SK-N-SH (cell line): ENCODE measurements around the gene RBM42. TPM values are rescaled to one million over a fixed set of nuclear protein-coding genes. Genes with fewer than 3 reads are reported as not detected.

Experiments
- CTCF ChIA-PET: fragments of 300-600, 350-600 bp; formaldehyde crosslinking; extraction: SDS; loops from one replicate; lab custom pipeline; 2021; lab: Yijun Ruan, JAX
- POLR2A ChIA-PET: fragments of 350-600 bp; sonication (Branson Sonifier 250); formaldehyde crosslinking; extraction: SDS; loops from one replicate; lab custom pipeline; 2020; ENCODE audit warnings: antibody characterized with exemption, inconsistent platforms; lab: Yijun Ruan, JAX
- DNase-seq: peaks from one replicate; pipeline ENCODE4 v3.0.0; 2012
- H2AFZ ChIP-seq: fragments of 200-600 bp; sonication (generic); 2 replicates; pipeline ENCODE4 v1.8.1; 2016; ENCODE audit warnings: antibody characterized with exemption, mild to moderate bottlenecking, low read depth
- H3F3A ChIP-seq: fragments of 200-600 bp; sonication (generic); replicated peaks from 2 replicates; pipeline ENCODE3; 2016; ENCODE audit warnings: antibody characterized with exemption, mild to moderate bottlenecking; ENCODE audit not compliant: insufficient read depth
- H3K27ac ChIP-seq, 2 experiments: fragments of 200-500 bp in 1 of 2; fragments of 200-600 bp in 1 of 2; sonication (Bioruptor generic) in 1 of 2; sonication (generic), shearing (Covaris generic) in 1 of 2; 2 replicates each; pipeline versions ENCODE4 v1.5.1 to v1.6.1; 2014 to 2016; ENCODE audit warnings: low read depth in 2 of 2, inconsistent platforms in 1 of 2, low read length in 1 of 2, mild to moderate bottlenecking in 1 of 2, mixed read lengths in 1 of 2
- H3K27me3 ChIP-seq: fragments of 200-600 bp; sonication (generic), shearing (Covaris generic); 2 replicates; pipeline ENCODE4 v1.6.1; 2016; ENCODE audit warnings: mixed run types; ENCODE audit not compliant: insufficient read depth
- H3K36me3 ChIP-seq, 2 experiments: fragments of 200-500 bp in 1 of 2; fragments of 200-600 bp in 1 of 2; sonication (Bioruptor generic) in 1 of 2; sonication (generic) in 1 of 2; replicated peaks in 1 of 2; 2 replicates each; pipeline versions ENCODE3 to v1.5.1; 2014 to 2016; ENCODE audit warnings: low read length in 1 of 2, mild to moderate bottlenecking in 1 of 2; ENCODE audit not compliant: insufficient read depth in 2 of 2, control insufficient read depth in 1 of 2
- H3K4me1 ChIP-seq, 2 experiments: fragments of 200-500 bp in 1 of 2; fragments of 200-600 bp in 1 of 2; sonication (Bioruptor generic) in 1 of 2; sonication (generic), shearing (Covaris generic) in 1 of 2; 2 replicates each; pipeline versions ENCODE4 v1.5.1 to v1.6.1; 2014 to 2016; ENCODE audit warnings: low read depth in 1 of 2, low read length in 1 of 2, mixed run types in 1 of 2; ENCODE audit not compliant: insufficient read depth in 2 of 2, control insufficient read depth in 1 of 2
- H3K4me2 ChIP-seq: fragments of 200-600 bp; sonication (generic), shearing (Covaris generic); 2 replicates; pipeline ENCODE4 v1.6.1; 2017; ENCODE audit warnings: mixed run types
- H3K4me3 ChIP-seq, 2 experiments: fragments of 200-500 bp in 1 of 2; fragments of 200-600 bp in 1 of 2; sonication (Bioruptor generic) in 1 of 2; sonication (generic), shearing (Covaris generic) in 1 of 2; 2 replicates each; pipeline versions ENCODE4 v1.5.1 to v1.8.1; 2014 to 2016; ENCODE audit warnings: low read depth in 2 of 2, inconsistent platforms in 1 of 2, low read length in 1 of 2, mild to moderate bottlenecking in 1 of 2, mixed read lengths in 1 of 2, moderate library complexity in 1 of 2
- H3K79me2 ChIP-seq: fragments of 200-600 bp; sonication (generic); 2 replicates; pipeline ENCODE4 v1.8.1; 2017; ENCODE audit warnings: mild to moderate bottlenecking; ENCODE audit not compliant: insufficient read depth
- H3K9ac ChIP-seq: fragments of 200-600 bp; sonication (generic); 2 replicates; pipeline ENCODE4 v1.6.1; 2017; ENCODE audit warnings: mixed run types
- H3K9me2 ChIP-seq: fragments of 200-600 bp; sonication (generic); 2 replicates; pipeline ENCODE4 v1.6.1; 2017; ENCODE audit warnings: mixed run types
- H3K9me3 ChIP-seq: fragments of 200-600 bp; sonication (generic); 2 replicates; pipeline ENCODE4 v1.6.1; 2017; ENCODE audit warnings: mixed run types, mild to moderate bottlenecking, moderate library complexity
- H4K20me1 ChIP-seq: fragments of 200-600 bp; sonication (generic); 2 replicates; pipeline ENCODE4 v1.6.1; 2017; ENCODE audit warnings: mild to moderate bottlenecking, mixed run types; ENCODE audit not compliant: insufficient read depth
- EZH2phosphoT487 ChIP-seq: fragments of 200-600 bp; sonication (generic); IDR thresholded peaks from 2 replicates; pipeline ENCODE4 v1.6.1; 2017; ENCODE audit warnings: low read depth, mixed run types, mild to moderate bottlenecking, antibody characterized with exemption, moderate library complexity, borderline replicate concordance
- GATA2 ChIP-seq: sonication (generic); formaldehyde crosslinking; IDR thresholded peaks from 2 replicates; pipeline ENCODE4 v1.5.0; 2020; ENCODE audit warnings: mild to moderate bottlenecking, missing genetic modification reagents
- JUND ChIP-seq: IDR thresholded peaks from 2 replicates; pipeline ENCODE4 v1.4.0; 2012
- MEF2A ChIP-seq: IDR thresholded peaks from 2 replicates; pipeline ENCODE4 v1.4.0; 2012; ENCODE audit warnings: low read depth, borderline replicate concordance
- MXI1 ChIP-seq: IDR thresholded peaks from 2 replicates; pipeline ENCODE4 v1.6.1; 2012; ENCODE audit warnings: mild to moderate bottlenecking, low read depth, low read length, improper control_type of control experiment
- NFIC ChIP-seq: IDR thresholded peaks from 2 replicates; pipeline ENCODE4 v1.4.0; 2012; ENCODE audit warnings: borderline replicate concordance
- POLR2AphosphoS5 ChIP-seq: IDR thresholded peaks from 2 replicates; pipeline ENCODE4 v1.6.1; 2012; ENCODE audit warnings: low read depth, low read length
- RAD21 ChIP-seq: IDR thresholded peaks from 2 replicates; pipeline ENCODE4 v1.6.1; 2012; ENCODE audit warnings: mild to moderate bottlenecking, low read length
- TEAD4 ChIP-seq: IDR thresholded peaks from 2 replicates; pipeline ENCODE4 v1.4.0; 2012; ENCODE audit warnings: mild to moderate bottlenecking, borderline replicate concordance; ENCODE audit not compliant: insufficient read depth
- WGBS: methylation state at CpG from one replicate; pipeline ENCODE4 v1.1.6; 2017; ENCODE audit warnings: low lambda C conversion rate; 5-methylcytosine and 5-hydroxymethylcytosine counted together
- polyA plus RNA-seq, 3 experiments: library from polyadenylated mRNA; depleted of rRNA; stranded (reverse); fragments of >200 nt; gene quantifications; 2 replicates each; pipeline ENCODE4 v1.2.3, GENCODE V29; 2012
- TF ChIP-seq, protein P1 (sequence below): IDR thresholded peaks from 2 replicates; pipeline ENCODE4 v1.6.1; 2012; ENCODE audit warnings: mild to moderate bottlenecking, low read depth, low read length, moderate library complexity
- TF ChIP-seq, protein P2 (sequence below): IDR thresholded peaks from 2 replicates; pipeline ENCODE4 v1.4.0; 2012; ENCODE audit warnings: low read depth, borderline replicate concordance
- TF ChIP-seq, protein P3 (sequence below): fragments of 150-350 bp; IDR thresholded peaks from 2 replicates; pipeline ENCODE4 v1.6.1; 2017; ENCODE audit warnings: antibody characterized with exemption, low read length, low read depth, borderline replicate concordance
- TF ChIP-seq, protein P4 (sequence below): fragments of 200-600 bp; sonication (generic); IDR thresholded peaks from 2 replicates; pipeline ENCODE4 v1.6.1; 2017; ENCODE audit warnings: antibody characterized with exemption, mild to moderate bottlenecking, moderate library complexity
- TF ChIP-seq, protein P5 (sequence below): IDR thresholded peaks from 2 replicates; pipeline ENCODE4 v1.4.0; 2012; ENCODE audit warnings: low read depth, borderline replicate concordance
- TF ChIP-seq, protein P6 (sequence below): IDR thresholded peaks from 2 replicates; pipeline ENCODE4; 2012

Gene RBM42
- polyA plus RNA-seq, 1 of the 3 experiments (the other 2 are of a cell fraction) = 69.9 TPM

DNA sequence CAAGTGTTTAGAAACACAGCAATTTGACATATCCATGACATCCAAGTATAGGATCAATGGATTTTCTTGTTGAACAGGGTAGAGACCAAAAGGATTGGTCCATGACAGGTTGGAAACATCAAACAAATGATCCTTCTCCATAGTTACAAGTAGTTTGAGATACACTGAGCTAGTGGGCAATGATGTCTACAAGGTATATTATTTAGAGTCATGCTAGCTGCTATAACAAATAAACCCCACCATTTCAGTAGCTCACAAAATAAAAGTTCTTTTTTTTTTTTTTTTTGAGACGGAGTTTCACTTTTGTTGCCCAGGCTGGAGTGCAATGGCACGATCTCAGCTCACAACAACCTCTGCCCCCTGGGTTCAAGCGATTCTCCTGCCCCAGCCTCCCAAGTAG, 21.2 kb upstream of the RBM42 start:
- no peaks in the 10 kb centered on the region for H3K79me2 ChIP-seq
- H3K4me3 ChIP-seq = no peak overlapping the region
- TF ChIP-seq JUND = no peak
- TF ChIP-seq, protein P1, sequence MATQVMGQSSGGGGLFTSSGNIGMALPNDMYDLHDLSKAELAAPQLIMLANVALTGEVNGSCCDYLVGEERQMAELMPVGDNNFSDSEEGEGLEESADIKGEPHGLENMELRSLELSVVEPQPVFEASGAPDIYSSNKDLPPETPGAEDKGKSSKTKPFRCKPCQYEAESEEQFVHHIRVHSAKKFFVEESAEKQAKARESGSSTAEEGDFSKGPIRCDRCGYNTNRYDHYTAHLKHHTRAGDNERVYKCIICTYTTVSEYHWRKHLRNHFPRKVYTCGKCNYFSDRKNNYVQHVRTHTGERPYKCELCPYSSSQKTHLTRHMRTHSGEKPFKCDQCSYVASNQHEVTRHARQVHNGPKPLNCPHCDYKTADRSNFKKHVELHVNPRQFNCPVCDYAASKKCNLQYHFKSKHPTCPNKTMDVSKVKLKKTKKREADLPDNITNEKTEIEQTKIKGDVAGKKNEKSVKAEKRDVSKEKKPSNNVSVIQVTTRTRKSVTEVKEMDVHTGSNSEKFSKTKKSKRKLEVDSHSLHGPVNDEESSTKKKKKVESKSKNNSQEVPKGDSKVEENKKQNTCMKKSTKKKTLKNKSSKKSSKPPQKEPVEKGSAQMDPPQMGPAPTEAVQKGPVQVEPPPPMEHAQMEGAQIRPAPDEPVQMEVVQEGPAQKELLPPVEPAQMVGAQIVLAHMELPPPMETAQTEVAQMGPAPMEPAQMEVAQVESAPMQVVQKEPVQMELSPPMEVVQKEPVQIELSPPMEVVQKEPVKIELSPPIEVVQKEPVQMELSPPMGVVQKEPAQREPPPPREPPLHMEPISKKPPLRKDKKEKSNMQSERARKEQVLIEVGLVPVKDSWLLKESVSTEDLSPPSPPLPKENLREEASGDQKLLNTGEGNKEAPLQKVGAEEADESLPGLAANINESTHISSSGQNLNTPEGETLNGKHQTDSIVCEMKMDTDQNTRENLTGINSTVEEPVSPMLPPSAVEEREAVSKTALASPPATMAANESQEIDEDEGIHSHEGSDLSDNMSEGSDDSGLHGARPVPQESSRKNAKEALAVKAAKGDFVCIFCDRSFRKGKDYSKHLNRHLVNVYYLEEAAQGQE = no peak
- no peak for TF ChIP-seq MXI1
- TF ChIP-seq, protein P2, sequence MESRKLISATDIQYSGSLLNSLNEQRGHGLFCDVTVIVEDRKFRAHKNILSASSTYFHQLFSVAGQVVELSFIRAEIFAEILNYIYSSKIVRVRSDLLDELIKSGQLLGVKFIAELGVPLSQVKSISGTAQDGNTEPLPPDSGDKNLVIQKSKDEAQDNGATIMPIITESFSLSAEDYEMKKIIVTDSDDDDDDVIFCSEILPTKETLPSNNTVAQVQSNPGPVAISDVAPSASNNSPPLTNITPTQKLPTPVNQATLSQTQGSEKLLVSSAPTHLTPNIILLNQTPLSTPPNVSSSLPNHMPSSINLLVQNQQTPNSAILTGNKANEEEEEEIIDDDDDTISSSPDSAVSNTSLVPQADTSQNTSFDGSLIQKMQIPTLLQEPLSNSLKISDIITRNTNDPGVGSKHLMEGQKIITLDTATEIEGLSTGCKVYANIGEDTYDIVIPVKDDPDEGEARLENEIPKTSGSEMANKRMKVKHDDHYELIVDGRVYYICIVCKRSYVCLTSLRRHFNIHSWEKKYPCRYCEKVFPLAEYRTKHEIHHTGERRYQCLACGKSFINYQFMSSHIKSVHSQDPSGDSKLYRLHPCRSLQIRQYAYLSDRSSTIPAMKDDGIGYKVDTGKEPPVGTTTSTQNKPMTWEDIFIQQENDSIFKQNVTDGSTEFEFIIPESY = no peak
- TF ChIP-seq TEAD4 = no peak
- TF ChIP-seq, protein P3, sequence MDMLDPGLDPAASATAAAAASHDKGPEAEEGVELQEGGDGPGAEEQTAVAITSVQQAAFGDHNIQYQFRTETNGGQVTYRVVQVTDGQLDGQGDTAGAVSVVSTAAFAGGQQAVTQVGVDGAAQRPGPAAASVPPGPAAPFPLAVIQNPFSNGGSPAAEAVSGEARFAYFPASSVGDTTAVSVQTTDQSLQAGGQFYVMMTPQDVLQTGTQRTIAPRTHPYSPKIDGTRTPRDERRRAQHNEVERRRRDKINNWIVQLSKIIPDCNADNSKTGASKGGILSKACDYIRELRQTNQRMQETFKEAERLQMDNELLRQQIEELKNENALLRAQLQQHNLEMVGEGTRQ = no peak
- no peak for TF ChIP-seq RAD21
- TF ChIP-seq GATA2 (CRISPR knock-in tag) = no peak
- TF ChIP-seq, all 33 proteins: peak for 0
- H3K27me3 ChIP-seq = peaks cover 8% of the 10 kb centered on the region; the same call in 1 of the 2 replicates
- DNase-seq = no peak
- ChIA-PET POLR2A (no interaction called here), CTCF (interaction anchor here (1.1 to 2.1 kb wide), 3 partner anchors 52 to 97 kb away, joined by 3 to 5 read pairs (median 5); no protein-coding TSS in a partner anchor)
- H4K20me1 ChIP-seq = no peaks in the 10 kb centered on the region
- H3K4me1 ChIP-seq = peaks cover 0 to 4% of the 10 kb centered on the region in 2 experiments; a peak in 1 of 4 replicates
- no peak overlapping the region for H3K4me2 ChIP-seq
- no peaks in the 10 kb centered on the region for H3K36me3 ChIP-seq
- 0 out of 2 replicates have a peak, but pooled peaks cover 4% of the 10 kb centered on the region for H3K9me3 ChIP-seq
- no peaks in the 10 kb centered on the region for H3K9me2 ChIP-seq
- WGBS = 13% methylated on average over 3 of the region's 3 CpGs
- no peaks in the 10 kb centered on the region for H3F3A ChIP-seq
- no peak overlapping the region for H3K9ac ChIP-seq
- no peak overlapping the region for H3K27ac ChIP-seq
- H2AFZ ChIP-seq = no peak overlapping the region

DNA sequence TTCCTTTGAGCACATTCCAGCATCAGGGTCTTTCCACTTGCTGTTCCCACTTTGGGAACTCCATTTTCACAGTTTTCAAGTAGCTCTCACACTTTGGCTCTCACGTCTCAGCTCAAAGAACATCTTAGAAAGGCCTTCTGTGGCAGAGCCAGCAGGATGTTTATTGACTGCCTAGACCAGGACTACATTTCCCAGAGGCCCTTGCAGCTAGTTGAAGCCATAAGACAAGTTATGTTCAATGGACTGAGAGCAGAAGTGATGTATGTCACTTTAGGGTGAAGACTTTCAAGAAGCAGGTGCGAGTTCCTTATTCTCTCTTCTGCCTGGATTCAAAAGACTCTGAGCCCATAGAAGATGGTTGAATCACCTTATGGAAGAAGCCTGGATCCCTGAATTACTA, 20.6 kb upstream of the RBM42 start:
- Histone ChIP-seq H3K9me3 (0 out of 2 replicates have a peak, but pooled peaks cover 4% of the 10 kb centered on the region), H3K27ac (no peak overlapping the region), H3K27me3 (peaks cover 2% of the 10 kb centered on the region; the same call in 1 of the 2 replicates), H3K4me3 (no peak overlapping the region), H2AFZ (no peak overlapping the region), H3K79me2 (no peaks in the 10 kb centered on the region), H3K9me2 (no peaks in the 10 kb centered on the region), H4K20me1 (no peaks in the 10 kb centered on the region), H3K4me1 (peaks cover 0 to 9% of the 10 kb centered on the region in 2 experiments; a peak in 1 of 4 replicates), H3K36me3 (no peaks in the 10 kb centered on the region), H3K9ac (no peak overlapping the region), H3F3A (no peaks in the 10 kb centered on the region), H3K4me2 (no peak overlapping the region)
- DNase-seq = no peak
- ChIA-PET POLR2A (no interaction called here), CTCF (interaction anchor here (0.6 to 2.1 kb wide), 4 partner anchors 52 to 280 kb away, joined by 3 to 5 read pairs (median 4); no protein-coding TSS in a partner anchor)
- WGBS = 0% methylated on average over 2 of the region's 2 CpGs
- TF ChIP-seq, protein P4, sequence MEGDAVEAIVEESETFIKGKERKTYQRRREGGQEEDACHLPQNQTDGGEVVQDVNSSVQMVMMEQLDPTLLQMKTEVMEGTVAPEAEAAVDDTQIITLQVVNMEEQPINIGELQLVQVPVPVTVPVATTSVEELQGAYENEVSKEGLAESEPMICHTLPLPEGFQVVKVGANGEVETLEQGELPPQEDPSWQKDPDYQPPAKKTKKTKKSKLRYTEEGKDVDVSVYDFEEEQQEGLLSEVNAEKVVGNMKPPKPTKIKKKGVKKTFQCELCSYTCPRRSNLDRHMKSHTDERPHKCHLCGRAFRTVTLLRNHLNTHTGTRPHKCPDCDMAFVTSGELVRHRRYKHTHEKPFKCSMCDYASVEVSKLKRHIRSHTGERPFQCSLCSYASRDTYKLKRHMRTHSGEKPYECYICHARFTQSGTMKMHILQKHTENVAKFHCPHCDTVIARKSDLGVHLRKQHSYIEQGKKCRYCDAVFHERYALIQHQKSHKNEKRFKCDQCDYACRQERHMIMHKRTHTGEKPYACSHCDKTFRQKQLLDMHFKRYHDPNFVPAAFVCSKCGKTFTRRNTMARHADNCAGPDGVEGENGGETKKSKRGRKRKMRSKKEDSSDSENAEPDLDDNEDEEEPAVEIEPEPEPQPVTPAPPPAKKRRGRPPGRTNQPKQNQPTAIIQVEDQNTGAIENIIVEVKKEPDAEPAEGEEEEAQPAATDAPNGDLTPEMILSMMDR = no peak
- TF ChIP-seq, protein P5, sequence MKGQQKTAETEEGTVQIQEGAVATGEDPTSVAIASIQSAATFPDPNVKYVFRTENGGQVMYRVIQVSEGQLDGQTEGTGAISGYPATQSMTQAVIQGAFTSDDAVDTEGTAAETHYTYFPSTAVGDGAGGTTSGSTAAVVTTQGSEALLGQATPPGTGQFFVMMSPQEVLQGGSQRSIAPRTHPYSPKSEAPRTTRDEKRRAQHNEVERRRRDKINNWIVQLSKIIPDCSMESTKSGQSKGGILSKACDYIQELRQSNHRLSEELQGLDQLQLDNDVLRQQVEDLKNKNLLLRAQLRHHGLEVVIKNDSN = no peak
- TF ChIP-seq POLR2AphosphoS5 (no peak), EZH2phosphoT487 (no peak), MEF2A (no peak), NFIC (no peak)
- TF ChIP-seq, protein P6, sequence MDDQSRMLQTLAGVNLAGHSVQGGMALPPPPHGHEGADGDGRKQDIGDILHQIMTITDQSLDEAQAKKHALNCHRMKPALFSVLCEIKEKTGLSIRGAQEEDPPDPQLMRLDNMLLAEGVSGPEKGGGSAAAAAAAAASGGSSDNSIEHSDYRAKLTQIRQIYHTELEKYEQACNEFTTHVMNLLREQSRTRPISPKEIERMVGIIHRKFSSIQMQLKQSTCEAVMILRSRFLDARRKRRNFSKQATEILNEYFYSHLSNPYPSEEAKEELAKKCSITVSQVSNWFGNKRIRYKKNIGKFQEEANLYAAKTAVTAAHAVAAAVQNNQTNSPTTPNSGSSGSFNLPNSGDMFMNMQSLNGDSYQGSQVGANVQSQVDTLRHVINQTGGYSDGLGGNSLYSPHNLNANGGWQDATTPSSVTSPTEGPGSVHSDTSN = no peak
